HEK293 (cell line): ENCODE data around the gene TBC1D8.

ENCODE experiments used
- FEZF1 ChIP-seq: fragments of 450-650 bp; formaldehyde crosslinking; IDR thresholded peaks from 2 replicates; pipeline ENCODE4 v1.5.1; 2016; ENCODE audit warnings: missing biosample characterization, missing genetic modification characterization
- INSM2 ChIP-seq: fragments of 450-650 bp; formaldehyde crosslinking; IDR thresholded peaks from 2 replicates; pipeline ENCODE4 v1.5.1; 2016; ENCODE audit warnings: missing biosample characterization, missing genetic modification characterization
- KLF7 ChIP-seq: fragments of 450-650 bp; formaldehyde crosslinking; IDR thresholded peaks from 2 replicates; pipeline ENCODE4 v1.5.1; 2016; ENCODE audit warnings: missing biosample characterization, missing genetic modification characterization, borderline replicate concordance
- PRDM4 ChIP-seq: fragments of 450-650 bp; formaldehyde crosslinking; IDR thresholded peaks from 2 replicates; pipeline ENCODE4 v1.5.1; 2017; ENCODE audit warnings: missing biosample characterization, missing genetic modification characterization
- ZBTB21 ChIP-seq: fragments of 450-650 bp; formaldehyde crosslinking; IDR thresholded peaks from 2 replicates; pipeline ENCODE4 v1.5.1; 2017; ENCODE audit warnings: missing biosample characterization, missing genetic modification characterization
- ZEB2 ChIP-seq: fragments of 450-650 bp; formaldehyde crosslinking; IDR thresholded peaks from 2 replicates; pipeline ENCODE4 v1.5.1; 2016; ENCODE audit warnings: missing biosample characterization, missing genetic modification characterization
- ZFP37 ChIP-seq: fragments of 450-650 bp; formaldehyde crosslinking; IDR thresholded peaks from 2 replicates; pipeline ENCODE4 v1.5.1; 2016; ENCODE audit warnings: missing biosample characterization, missing genetic modification characterization
- ZNF169 ChIP-seq: fragments of 450-650 bp; formaldehyde crosslinking; IDR thresholded peaks from 2 replicates; pipeline ENCODE4 v1.5.1; 2016; ENCODE audit warnings: missing biosample characterization, missing genetic modification characterization
- ZNF26 ChIP-seq: fragments of 450-650 bp; formaldehyde crosslinking; IDR thresholded peaks from 2 replicates; pipeline ENCODE4 v1.5.1; 2016; ENCODE audit warnings: missing biosample characterization, missing genetic modification characterization
- ZNF280D ChIP-seq: fragments of 450-650 bp; formaldehyde crosslinking; IDR thresholded peaks from 2 replicates; pipeline ENCODE4 v1.5.1; 2016; ENCODE audit warnings: missing biosample characterization, missing genetic modification characterization
- ZNF302 ChIP-seq: fragments of 450-650 bp; formaldehyde crosslinking; IDR thresholded peaks from 2 replicates; pipeline ENCODE4 v1.5.1; 2016; ENCODE audit warnings: missing biosample characterization, missing genetic modification characterization, low read depth
- ZNF37A ChIP-seq: fragments of 450-650 bp; IDR thresholded peaks from 2 replicates; pipeline ENCODE4 v1.5.1; 2018; ENCODE audit warnings: missing biosample characterization, missing genetic modification characterization
- ZNF449 ChIP-seq: fragments of 450-650 bp; formaldehyde crosslinking; IDR thresholded peaks from 2 replicates; pipeline ENCODE4 v1.5.1; 2017; ENCODE audit warnings: missing biosample characterization, mild to moderate bottlenecking, missing genetic modification characterization, moderate library complexity
- ZNF473 ChIP-seq: fragments of 450-650 bp; formaldehyde crosslinking; IDR thresholded peaks from 2 replicates; pipeline ENCODE4 v1.5.1; 2017; ENCODE audit warnings: missing biosample characterization, missing genetic modification characterization
- ZNF510 ChIP-seq: fragments of 450-650 bp; formaldehyde crosslinking; IDR thresholded peaks from 2 replicates; pipeline ENCODE4 v1.5.1; 2018; ENCODE audit warnings: mild to moderate bottlenecking, missing genetic modification characterization, missing biosample characterization; ENCODE audit not compliant: insufficient replicate concordance
- ZNF513 ChIP-seq: fragments of 450-650 bp; IDR thresholded peaks from 2 replicates; pipeline ENCODE4 v1.5.1; 2018; ENCODE audit warnings: missing biosample characterization, missing genetic modification characterization
- ZNF549 ChIP-seq: fragments of 450-650 bp; IDR thresholded peaks from 2 replicates; pipeline ENCODE4 v1.5.1; 2018; ENCODE audit warnings: missing biosample characterization, missing genetic modification characterization, mild to moderate bottlenecking, inconsistent platforms, moderate library complexity
- ZNF623 ChIP-seq: fragments of 450-650 bp; formaldehyde crosslinking; IDR thresholded peaks from 2 replicates; pipeline ENCODE4 v1.5.1; 2016; ENCODE audit warnings: missing biosample characterization, missing genetic modification characterization
- ZNF658 ChIP-seq: fragments of 450-650 bp; formaldehyde crosslinking; IDR thresholded peaks from 2 replicates; pipeline ENCODE4; 2016; ENCODE audit warnings: missing biosample characterization, missing genetic modification characterization
- ZNF701 ChIP-seq: fragments of 450-650 bp; formaldehyde crosslinking; IDR thresholded peaks from 2 replicates; pipeline ENCODE4 v1.5.1; 2016; ENCODE audit warnings: missing biosample characterization, missing genetic modification characterization
- ZNF76 ChIP-seq: fragments of 450-650 bp; formaldehyde crosslinking; IDR thresholded peaks from 2 replicates; pipeline ENCODE4; 2016; ENCODE audit warnings: low read depth, missing biosample characterization, missing genetic modification characterization, borderline replicate concordance
- ZNF785 ChIP-seq: fragments of 450-650 bp; formaldehyde crosslinking; IDR thresholded peaks from 2 replicates; pipeline ENCODE4 v1.5.1; 2016; ENCODE audit warnings: missing biosample characterization, missing genetic modification characterization
- ZNF837 ChIP-seq: fragments of 450-650 bp; formaldehyde crosslinking; IDR thresholded peaks from 2 replicates; pipeline ENCODE4 v1.5.1; 2016; ENCODE audit warnings: missing biosample characterization, missing genetic modification characterization
- ZSCAN30 ChIP-seq: fragments of 450-650 bp; IDR thresholded peaks from 2 replicates; pipeline ENCODE4 v1.5.1; 2018; ENCODE audit warnings: missing biosample characterization, mild to moderate bottlenecking, missing genetic modification characterization, moderate library complexity
- ZSCAN5A ChIP-seq: fragments of 450-650 bp; formaldehyde crosslinking; IDR thresholded peaks from 2 replicates; pipeline ENCODE4 v1.5.1; 2016; ENCODE audit warnings: missing biosample characterization, missing genetic modification characterization

The TBC1D8 gene

GRCh38 chr2:101001691-101002561, 149.3 kb downstream of the TBC1D8 start, which contains the start of gene RPL31 (continued):
- no peak for TF ChIP-seq PRDM4 (tag by site-specific recombination)
- peak; percentile 94 for TF ChIP-seq ZNF76 (tag by site-specific recombination)
- no peak for TF ChIP-seq ZNF549 (tag by site-specific recombination)
- no peak for TF ChIP-seq ZSCAN5A (tag by site-specific recombination)
- TF ChIP-seq ZEB2 (tag by site-specific recombination): 0 out of 2 replicates have a peak, but pooled peaks have one; percentile 46
- TF ChIP-seq FEZF1 (tag by site-specific recombination): 0 out of 2 replicates have a peak, but pooled peaks have one; percentile 41
- TF ChIP-seq ZSCAN30 (tag by site-specific recombination): peak; percentile 30; the same call in 1 of the 2 replicates
- no peak for TF ChIP-seq ZNF837 (tag by site-specific recombination)
- TF ChIP-seq ZNF513 (tag by site-specific recombination): no peak
- no peak for TF ChIP-seq ZNF473 (tag by site-specific recombination)
- TF ChIP-seq ZNF658 (tag by site-specific recombination): no peak
- no peak for TF ChIP-seq ZNF785 (tag by site-specific recombination)
- peak; percentile 85 for TF ChIP-seq ZBTB21 (tag by site-specific recombination)
- TF ChIP-seq ZNF26 (tag by site-specific recombination): no peak
- TF ChIP-seq ZNF169 (tag by site-specific recombination): no peak
- no peak for TF ChIP-seq ZNF37A (tag by site-specific recombination)
- no peak for TF ChIP-seq ZNF280D
- no peak for TF ChIP-seq KLF7
- no peak for TF ChIP-seq ZNF449 (tag by site-specific recombination)
- no peak for TF ChIP-seq ZNF510 (tag by site-specific recombination)
- TF ChIP-seq ZFP37 (tag by site-specific recombination): 0 out of 2 replicates have a peak, but pooled peaks have one; percentile 39
- TF ChIP-seq ZNF623 (tag by site-specific recombination): no peak
- no peak for TF ChIP-seq ZNF302
- no peak for TF ChIP-seq ZNF701 (tag by site-specific recombination)
- no peak for TF ChIP-seq INSM2 (tag by site-specific recombination)
